Activated T-helper 9 cell treated with anti-CD3 and anti-CD28 coated beads, Interleukin-2, amount 50 U/mL, for 16 hours (primary cell): Measurements from ENCODE around the gene LDHD.
A peak's percentile ranks its signal among the peaks of the same experiment; 100 is the strongest.

Experiments
- DNase-seq: peaks from one replicate; pipeline ENCODE4 v3.0.0-alpha.2; 2020; ENCODE audit warnings: low read depth

Gene LDHD

GRCh38 chr16:75079346-75079926 is 37.1 kb downstream of the LDHD start:
- no peak for DNase-seq

DNA sequence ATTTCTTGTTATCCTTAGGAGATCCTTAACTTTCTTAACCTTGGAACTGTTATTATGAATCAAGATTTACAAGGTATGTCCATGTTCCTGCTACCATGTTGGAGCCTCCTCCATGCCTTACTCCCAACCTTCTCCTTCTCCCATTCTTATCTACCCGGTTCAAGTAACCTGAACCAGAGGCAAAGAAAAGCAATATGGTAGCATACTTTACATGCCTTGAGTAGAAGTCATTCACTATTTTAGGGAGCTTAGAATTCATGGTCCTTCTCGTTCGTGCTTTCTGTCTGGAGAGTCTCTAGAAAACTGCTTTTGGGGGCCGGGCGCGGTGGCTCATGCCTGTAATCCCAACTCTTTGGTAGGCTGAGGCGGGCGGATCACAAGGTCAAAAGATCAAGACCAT is 37.7 kb downstream of the LDHD start:
- DNase-seq: no peak

DNA sequence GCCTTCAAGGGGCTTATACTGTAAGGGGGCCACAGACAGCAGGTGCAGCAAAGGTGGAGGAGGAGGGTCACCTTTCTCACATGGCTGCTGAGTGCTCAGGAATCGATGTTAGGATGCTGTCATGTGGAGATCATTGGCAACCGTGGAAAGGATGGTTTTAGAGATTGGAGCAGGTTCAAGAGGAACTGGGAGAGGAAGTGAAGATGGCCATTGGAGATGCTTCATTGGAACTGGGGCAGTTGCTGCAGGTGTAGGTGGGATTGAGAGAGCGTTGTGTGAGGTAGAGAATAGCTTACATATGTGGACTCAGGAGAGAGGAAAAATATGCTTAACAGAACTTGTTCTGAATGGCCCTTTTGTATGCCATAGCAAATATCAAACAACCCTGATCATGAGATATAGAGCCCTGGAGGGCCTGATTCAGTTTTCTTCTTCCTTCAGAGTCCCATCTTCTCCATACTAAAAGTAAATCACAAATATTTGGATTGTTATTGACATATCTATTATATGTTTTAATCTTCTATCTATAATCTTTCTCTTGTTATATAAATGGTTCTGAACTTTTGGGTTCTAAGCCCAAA is 40.8 kb downstream of the LDHD start:
- no peak for DNase-seq

DNA sequence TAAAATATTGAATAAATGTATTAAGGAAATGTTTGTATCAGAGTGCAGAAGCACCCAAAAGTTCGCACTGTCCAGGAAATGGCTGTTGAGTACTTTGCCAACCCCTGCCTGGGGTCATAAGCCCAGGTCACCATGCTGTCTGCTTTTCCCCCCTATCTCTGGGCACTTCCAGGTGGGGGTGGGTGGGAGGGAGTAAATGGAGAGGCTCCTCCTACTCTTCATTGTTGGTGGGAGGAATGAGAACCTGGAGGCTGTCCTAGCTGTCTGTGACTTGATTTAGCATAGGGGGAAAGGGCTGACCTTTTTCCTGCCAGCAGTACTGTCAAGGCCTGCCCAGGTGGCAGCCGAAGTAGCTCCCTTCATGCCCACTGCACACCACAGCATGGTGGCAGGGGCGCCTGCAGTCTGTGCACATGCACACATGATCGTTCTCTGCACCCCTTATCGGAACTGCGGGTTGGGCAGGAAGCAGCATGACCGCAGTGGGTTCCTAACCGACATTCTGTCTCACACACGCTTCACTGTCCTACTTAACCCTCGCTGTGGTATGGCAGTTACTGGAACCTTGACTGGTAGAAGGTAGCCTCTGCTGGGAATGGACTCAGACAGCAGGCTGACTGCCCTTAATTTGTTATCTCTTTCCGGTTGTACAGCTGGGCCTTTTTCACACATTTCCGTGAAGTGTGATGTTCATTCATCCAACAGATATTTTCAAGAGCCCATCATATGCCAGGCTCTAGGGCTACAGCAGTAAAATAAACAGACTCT is 41.5 kb downstream of the LDHD start:
- peak; percentile 69 for DNase-seq

DNA sequence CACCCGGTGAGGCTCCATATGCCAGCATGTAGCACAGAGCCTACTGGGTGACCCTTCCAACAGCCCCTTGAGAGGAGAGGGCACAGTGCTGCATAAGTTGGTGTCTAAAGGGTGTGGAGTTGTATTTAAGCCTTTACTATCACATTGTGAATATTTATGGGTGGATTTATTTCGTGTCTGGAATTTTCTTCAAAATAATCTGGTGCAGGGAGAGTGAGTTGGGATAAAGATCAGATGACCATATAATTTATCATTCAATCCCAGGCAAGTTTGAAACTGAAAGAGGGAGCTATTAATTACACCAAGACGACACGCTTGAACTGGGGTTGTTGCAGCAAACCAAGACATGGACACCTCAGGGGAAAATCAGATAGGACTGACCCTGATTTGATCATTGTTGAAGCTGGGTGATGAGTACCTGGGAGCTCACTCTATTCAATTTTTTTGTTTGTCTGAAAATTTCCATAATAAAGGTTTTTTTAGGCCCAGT is 42.2 kb downstream of the LDHD start:
- no peak for DNase-seq

DNA sequence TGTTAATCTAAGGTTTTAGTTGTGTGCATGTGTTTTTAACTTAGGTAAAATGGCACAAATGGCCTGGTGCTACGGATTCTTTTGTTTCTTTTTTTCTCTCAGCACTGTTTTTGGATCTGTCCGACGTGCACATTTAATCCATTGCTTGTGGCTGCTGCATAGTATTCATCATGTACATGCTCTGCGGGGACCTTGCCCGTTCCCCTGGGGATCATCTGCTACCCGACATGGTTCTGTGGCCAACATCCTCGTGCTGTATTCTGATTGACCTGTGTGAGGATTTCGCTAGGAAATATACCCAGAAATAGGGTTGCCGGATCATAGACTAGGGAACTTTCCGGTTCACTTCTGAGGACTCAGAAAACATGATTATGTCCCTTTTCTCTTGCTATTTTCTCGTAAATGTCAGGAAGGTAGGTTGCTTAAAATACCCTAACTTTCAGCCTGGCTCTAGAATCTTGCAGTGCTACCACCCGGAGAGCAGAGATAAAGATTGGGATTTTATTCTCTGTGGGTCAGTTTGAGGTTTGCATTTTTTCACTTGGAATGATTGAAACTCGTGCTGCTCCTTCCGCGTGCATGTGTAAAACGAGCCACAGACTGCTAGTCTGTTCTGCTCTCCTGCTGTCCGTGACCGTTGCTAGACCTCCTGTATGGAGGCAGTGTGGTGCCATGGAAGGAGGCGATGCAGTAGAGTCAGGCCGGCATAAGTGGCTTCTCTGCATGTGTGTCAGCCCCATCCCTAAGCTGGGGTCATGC is 42.9 kb downstream of the LDHD start:
- DNase-seq: no peak

DNA sequence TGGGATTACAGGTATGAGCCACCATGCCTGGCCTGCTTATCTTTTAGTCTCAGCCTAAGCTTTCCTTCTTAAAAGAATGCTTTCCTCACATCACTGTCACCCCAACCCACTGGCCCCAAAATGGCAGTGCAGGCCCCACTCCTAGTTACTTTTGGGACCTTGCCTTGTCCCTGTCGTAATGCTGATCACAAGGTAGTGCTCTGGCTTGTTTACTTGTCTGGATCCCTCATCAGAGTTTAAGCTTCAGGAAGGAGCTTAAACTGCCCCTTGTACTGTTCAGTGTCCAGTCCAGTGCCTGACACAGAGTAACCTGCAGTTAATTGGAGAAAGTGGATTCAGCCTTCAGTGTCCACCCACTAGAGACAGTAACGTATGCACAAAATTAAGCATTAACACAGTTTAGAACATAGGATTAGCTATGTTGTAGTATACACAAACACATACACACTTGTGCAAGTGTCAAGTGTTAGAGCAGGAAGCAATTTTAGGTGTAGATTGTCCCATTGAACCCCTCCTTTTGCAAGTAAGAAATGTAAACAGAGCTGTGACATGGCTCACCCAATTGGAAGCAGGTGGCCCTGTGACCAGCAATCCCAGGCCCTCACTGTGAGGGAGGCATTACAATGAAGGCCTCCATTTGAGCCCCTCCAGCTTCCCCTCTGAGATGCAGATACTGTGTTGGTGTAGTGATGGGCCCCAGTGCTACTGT is 44.2 kb downstream of the LDHD start:
- no peak for DNase-seq

- no peak for DNase-seq
These were observed 45.0 kb downstream of the LDHD start for GRCh38 chr16:75071621-75072020.

GRCh38 chr16:75070012-75070841 is 46.4 kb downstream of the LDHD start:
- DNase-seq: no peak

DNA sequence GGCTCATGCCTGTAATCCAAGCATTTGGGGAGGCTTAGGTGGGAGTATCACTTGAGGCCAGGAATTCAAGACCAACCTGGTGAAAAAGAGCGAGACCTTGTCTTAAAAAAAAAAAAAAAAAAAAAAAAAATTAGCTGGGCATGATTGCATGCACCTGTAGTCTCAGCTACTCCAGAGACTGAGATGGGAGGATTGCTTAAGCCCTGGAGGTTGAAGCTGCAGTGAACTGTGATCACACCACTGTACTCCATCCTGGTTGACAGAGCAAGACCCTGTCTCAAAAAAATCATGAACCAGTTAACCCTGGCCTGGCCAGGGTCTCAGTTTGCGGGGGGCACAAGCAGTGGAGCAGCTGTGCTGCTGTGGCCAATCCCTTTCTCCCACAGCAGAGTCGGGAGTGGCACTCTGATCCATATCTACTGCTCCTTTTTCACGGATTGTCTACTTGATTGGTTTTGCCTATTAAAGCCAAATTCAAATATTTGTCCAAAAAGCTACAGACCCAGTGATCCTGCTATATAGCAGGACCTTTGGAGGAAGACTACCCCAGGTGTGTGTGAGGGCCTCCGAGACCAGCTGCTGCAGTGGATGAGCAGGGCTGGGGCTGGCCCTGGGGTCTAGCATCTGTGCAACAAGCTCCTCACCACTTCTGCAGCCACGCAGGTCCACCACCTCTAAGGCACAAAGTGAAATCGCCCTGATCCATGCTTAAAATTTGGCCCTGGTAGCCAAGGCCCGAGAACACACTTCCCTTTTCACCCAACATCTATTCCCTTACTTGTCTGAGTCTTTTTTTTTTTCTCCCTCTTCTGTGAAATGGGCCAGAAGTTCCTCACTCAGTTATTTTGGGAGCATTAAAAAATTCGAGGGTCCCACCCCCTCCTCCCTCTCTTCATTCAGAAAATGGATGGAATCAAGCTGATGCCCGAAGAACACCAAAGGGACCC is 48.2 kb downstream of the LDHD start:
- no peak for DNase-seq

DNA sequence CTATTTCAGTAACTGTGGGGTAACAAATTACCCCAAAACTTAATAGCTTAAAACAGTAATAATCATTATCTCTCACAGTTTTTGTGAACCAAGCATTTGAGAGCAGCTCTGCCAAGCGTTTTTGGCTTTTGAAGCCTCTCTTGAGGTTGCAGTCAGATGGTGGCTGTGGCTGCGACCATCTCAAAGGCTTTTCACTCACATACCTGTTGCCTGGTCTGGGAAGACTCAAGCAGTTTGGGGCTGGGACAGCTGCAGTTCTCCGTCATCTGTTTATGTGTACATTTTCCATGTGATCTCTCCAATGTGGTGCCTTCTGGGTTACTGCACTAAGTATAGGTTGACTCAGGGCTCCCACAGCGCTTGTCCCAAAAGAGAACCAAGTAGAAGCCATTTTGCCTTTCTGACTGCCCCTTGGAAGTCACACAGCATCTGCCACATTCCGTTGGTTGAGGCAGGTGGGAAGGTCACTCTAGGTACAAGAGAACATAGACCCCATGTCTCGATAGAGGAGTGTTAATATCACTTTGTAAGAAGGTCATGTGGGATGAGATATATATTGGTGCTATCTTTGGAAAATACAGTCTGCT is 49.6 kb downstream of the LDHD start:
- no peak for DNase-seq

- DNase-seq: no peak
These were observed 50.9 kb downstream of the LDHD start for GRCh38 chr16:75065521-75066149.

- no peak for DNase-seq
These were observed 51.5 kb downstream of the LDHD start for GRCh38 chr16:75065149-75065505.

GRCh38 chr16:75064403-75065148 is 52.0 kb downstream of the LDHD start:
- no peak for DNase-seq

DNA sequence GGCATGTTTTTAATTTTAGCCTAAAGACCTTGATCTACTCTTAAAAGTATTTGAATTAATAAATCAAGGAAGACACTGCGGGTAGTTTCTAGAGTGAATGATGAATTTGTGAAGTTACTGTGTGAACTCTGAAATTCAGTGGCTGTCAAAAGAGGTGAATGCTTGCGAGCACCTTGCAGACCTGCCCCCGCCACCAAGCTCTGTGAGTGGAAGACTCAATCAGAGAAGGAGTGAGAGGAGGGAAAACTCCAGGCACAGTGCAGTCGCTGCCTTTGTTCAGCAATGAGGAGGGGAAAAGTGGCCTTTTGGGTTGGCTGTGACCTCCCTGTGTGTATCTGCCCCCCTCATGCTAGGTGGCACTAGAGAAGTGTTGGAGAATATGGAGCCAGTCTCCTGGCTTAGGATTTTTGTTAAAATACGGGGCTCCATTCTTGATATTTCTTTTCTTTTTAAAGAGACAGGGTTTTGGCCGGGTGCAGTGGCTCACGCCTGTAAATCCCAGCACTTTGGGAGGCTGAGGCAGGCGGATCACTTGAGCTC is 53.0 kb downstream of the LDHD start:
- no peak for DNase-seq

DNA sequence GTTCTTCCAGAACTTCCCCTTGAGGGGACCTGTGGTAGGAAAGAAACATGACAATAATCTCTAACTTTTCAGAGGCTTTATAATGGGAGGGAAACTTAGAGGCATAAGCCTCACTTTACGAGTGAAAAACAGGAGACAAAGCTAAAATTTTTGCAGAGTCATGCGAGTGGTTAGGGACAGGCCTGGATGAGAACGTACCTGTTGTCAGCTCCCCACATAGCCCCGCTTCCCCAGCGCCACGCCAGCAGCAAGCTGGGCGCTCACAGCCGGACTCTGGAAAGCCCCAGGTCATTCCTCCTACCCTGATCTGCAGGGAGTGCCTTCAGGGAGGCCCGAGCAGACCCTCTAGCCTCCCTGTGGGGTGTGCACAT is 53.6 kb downstream of the LDHD start:
- DNase-seq: no peak

DNA sequence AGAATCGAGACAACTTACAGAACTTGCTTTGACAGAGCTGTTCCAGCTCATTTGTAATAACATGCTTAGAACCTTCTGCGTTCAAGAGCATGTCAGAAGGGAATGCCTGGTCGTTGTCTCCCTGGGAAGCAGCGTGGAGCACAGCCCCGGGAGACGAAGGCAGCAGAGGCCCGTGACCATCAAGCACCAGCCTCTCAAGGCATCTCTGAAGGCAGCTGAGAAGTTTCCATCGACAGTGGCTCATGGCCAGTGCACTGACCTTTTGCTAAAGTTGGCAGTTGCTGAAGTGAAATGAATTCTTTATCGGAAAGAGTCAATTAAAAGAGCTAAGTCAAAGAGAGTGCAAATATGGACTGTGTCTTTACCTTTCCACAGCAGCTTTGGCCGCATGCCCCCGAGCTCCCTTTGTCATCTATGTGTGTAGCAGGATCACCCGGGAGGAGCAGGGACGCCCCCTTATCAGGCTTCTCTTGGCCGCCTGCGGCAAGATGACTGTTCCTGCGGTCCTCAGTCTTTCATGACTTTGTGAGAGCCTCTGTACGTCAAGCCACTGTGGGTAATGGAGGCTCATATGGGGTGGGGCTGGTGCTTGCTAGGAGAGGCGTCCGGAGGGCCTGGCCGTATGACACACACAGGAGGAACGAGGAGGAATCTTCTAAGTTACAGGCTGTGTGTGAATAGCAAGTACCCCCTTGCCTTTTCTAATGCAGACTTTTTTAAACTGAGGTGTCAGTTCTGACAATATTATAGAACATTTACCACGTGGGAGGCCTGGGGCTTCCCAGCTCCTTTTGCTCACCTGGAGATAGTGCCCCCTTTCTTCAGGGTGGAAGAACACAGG is 54.2 kb downstream of the LDHD start:
- no peak for DNase-seq
